ENCODE data around the gene TCF3. TPM values are rescaled to one million over a fixed set of nuclear protein-coding genes. Genes with fewer than 3 reads are reported as not detected.

Gene TCF3
- total RNA-seq, 1 donor, result 55.0 TPM

DNA sequence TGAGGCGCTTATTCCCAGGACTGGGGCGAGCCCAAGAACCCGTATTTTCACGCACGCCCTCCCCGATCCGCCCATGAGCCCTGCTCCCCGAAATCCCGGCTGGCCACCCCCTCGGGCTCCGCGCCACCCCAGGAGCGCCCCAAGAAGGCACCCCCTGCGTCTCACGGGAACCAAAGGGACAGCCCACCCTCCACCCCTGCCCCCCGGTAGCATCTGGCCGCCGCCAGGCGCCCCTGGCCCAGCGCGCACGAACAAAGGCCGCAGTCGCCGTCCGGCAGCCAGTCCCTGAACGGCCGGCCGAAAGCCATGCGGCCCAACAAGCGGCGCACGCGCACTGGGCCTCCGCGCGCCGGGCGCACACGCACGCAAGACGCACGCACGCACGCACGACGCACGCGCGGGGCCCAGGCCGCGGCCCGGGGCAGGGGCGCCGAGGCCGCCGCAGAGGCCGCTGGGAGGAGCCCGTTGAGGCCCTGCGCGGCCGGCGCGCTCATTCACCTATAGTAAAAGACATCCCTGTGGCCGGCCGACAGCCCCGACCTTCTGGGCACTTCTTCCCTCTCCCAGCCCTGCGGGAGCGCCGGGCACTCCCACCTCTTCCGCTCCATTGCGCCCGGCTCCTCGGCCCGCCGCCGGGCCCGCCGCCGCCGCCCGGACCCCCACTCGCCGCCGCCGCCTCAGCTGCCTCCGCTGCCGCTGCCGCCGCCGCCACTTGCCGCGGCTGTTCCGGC is 60.2 kb downstream of the TCF3 start:
- peaks cover 49% of the 10 kb centered on the region for H3K79me2 ChIP-seq (ENCODE audit: insufficient read depth, low read length)
- no peak for TF ChIP-seq CTCF (IDR thresholded peaks at IDR 0.05; ENCODE audit: extremely low read depth, low read depth, low read length)
- peak; percentile 100 for DNase-seq (ENCODE audit: insufficient read length, low spot score, missing footprints)

DNA sequence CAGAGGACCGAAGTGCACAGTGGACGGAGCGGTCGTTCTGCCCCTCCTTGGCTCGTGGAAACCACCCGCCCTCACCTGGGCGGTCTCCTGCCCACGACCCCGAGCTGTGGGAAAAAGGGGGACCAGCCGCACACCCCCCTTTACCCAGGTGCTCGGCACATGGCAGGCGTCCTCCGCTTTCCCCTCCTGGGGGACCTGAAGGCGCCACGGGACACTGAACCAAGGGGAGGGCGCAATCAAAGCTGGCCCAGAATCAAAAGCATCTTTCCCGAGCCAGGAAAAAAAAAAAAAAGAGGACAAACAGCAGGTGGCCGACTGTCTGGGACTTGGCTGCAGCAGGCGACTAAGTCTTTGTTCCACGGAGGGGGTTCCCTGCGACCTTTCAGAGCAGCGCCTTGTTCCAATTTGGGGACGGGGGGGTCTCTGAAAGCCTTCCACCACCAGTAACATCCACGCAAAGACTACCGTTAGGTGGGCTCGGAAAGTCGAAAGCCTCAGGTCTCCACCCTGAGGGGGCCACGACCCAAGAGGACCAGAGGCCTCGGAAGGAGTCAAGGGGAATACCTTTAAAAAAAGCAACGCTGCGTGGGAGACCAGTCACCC is 60.9 kb downstream of the TCF3 start:
- peaks cover 9% of the 10 kb centered on the region for H3K36me3 ChIP-seq (ENCODE audit: insufficient read depth, low read length)
- no peaks in the 10 kb centered on the region for H3K27me3 ChIP-seq (ENCODE audit: insufficient read depth, low read length)
- peak overlapping the region; percentile 93 for H3K4me2 ChIP-seq (ENCODE audit: insufficient read depth, low read length)
- peak overlapping the region; percentile 92 for H3K4me3 ChIP-seq (ENCODE audit: insufficient read depth, low read length)
- H3K4me1 ChIP-seq (ENCODE audit: insufficient read depth, low read length), result peaks cover 21% of the 10 kb centered on the region
- H3K79me2 ChIP-seq (ENCODE audit: insufficient read depth, low read length), result peaks cover 50% of the 10 kb centered on the region
- H4K20me1 ChIP-seq (ENCODE audit: insufficient read depth, low read length), result peaks cover 24% of the 10 kb centered on the region
- DNase-seq (ENCODE audit: insufficient read length, low spot score, missing footprints), result peak; percentile 87
- no peak for TF ChIP-seq CTCF (IDR thresholded peaks at IDR 0.05; ENCODE audit: extremely low read depth, low read depth, low read length)
- peak overlapping the region; percentile 59 for H2AFZ ChIP-seq (ENCODE audit: low read length)
- peak overlapping the region; percentile 75 for H3K27ac ChIP-seq (ENCODE audit: low read depth, low read length)
- H3K9me3 ChIP-seq (ENCODE audit: low read depth, low read length), result no peaks in the 10 kb centered on the region

More for the DNA sequence above, 60.2 kb downstream of the TCF3 start:
- Histone ChIP-seq H3K4me1 (ENCODE audit: insufficient read depth, low read length) (peaks cover 21% of the 10 kb centered on the region), H2AFZ (ENCODE audit: low read length) (peak overlapping the region; percentile 59), H4K20me1 (ENCODE audit: insufficient read depth, low read length) (peaks cover 24% of the 10 kb centered on the region), H3K4me3 (ENCODE audit: insufficient read depth, low read length) (peak overlapping the region; percentile 92), H3K4me2 (ENCODE audit: insufficient read depth, low read length) (peak overlapping the region; percentile 93), H3K9me3 (ENCODE audit: low read depth, low read length) (no peaks in the 10 kb centered on the region), H3K36me3 (ENCODE audit: insufficient read depth, low read length) (peaks cover 16% of the 10 kb centered on the region), H3K27me3 (ENCODE audit: insufficient read depth, low read length) (no peaks in the 10 kb centered on the region), H3K27ac (ENCODE audit: low read depth, low read length) (peak overlapping the region; percentile 75)

- H3K79me2 ChIP-seq (ENCODE audit: insufficient read depth, low read length), result peaks cover 56% of the 10 kb centered on the region
- peaks cover 4% of the 10 kb centered on the region for H3K36me3 ChIP-seq (ENCODE audit: insufficient read depth, low read length)
- H3K9me3 ChIP-seq (ENCODE audit: low read depth, low read length), result no peaks in the 10 kb centered on the region
- H3K4me1 ChIP-seq (ENCODE audit: insufficient read depth, low read length), result peaks cover 21% of the 10 kb centered on the region
- no peak overlapping the region for H2AFZ ChIP-seq (ENCODE audit: low read length)
- H3K4me3 ChIP-seq (ENCODE audit: insufficient read depth, low read length), result peak overlapping the region; percentile 92
- H3K27ac ChIP-seq (ENCODE audit: low read depth, low read length), result peak overlapping the region; percentile 75
- TF ChIP-seq CTCF (IDR thresholded peaks at IDR 0.05; ENCODE audit: extremely low read depth, low read depth, low read length), result peak; percentile 9
- peaks cover 27% of the 10 kb centered on the region for H4K20me1 ChIP-seq (ENCODE audit: insufficient read depth, low read length)
- H3K27me3 ChIP-seq (ENCODE audit: insufficient read depth, low read length), result no peaks in the 10 kb centered on the region
- peak; percentile 94 for DNase-seq (ENCODE audit: insufficient read length, low spot score, missing footprints)
- peak overlapping the region; percentile 93 for H3K4me2 ChIP-seq (ENCODE audit: insufficient read depth, low read length)
Measured at GRCh38 chr19:1590641-1591397, 61.6 kb downstream of the TCF3 start.

Measured in osteoblast (primary cell).